Left lobe of liver (tissue), 2 donors: ENCODE measurements around the gene NCOA7. TPM values are rescaled to one million over a fixed set of nuclear protein-coding genes. Genes with fewer than 3 reads are reported as not detected.
"Not testable (repeated sequence)": the region's sequence is repeated elsewhere in the genome, so short reads cannot be mapped to it uniquely, and the experiment has no call there.

Experiments used
- ATAC-seq: fragments of 200-7000 bp; cut with Tn5 transposase; one replicate; pipeline ENCODE4 v1.9.1; 2020; ENCODE audit warnings: mild to moderate bottlenecking, moderate library complexity
- DNase-seq: peaks from one replicate; pipeline ENCODE4 v3.0.0-alpha.2; 2020; ENCODE audit warnings: low spot score
- total RNA-seq: library from RNA; stranded (reverse); gene quantifications from one replicate; pipeline ENCODE4 v1.2.1, GENCODE V29; 2021
- donor health status: DM: no; HTN: no; CAD: no; lungs with moderate emphysema.
- donor health status: DM: no; HTN: yes; CAD: no.

Gene NCOA7
- total RNA-seq, 1 donor from 2014 or later: 12.4 TPM

DNA sequence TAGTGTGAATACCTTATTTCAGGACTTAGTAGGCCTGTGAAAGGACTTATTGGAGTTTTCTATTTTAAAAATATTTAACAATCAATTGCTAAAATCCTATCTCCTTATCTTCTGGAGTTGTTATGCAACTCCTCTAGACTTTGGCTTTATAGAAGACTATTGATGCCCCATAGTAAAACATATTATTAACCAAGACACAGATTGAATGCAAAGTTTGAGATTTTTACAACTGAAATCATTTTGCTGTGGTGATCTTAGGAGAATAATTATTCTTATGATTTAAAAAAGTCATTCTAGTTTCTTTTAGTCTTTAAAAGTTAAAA lies 36.9 kb upstream of the NCOA7 start:
- no peak for ATAC-seq
- no peak for DNase-seq

DNA sequence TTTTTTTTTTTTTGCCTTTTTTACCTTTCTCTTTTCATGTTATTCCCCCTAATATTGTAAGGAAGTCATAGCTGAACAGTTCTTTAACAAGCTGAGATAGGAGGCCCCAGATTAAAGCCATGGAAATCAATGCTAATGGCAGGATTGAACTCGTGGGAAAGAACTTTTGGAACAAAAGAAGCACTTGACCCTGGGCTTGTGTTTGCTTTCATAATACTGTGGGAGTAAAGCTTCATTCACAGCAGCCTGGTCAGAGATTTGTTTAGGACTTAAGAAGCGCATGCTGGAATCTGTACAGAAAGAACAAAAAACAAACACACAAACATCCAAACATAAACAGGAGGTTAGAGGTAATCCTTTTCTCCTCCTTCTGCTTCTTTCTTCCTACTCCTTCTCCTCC lies 36.2 kb upstream of the NCOA7 start:
- ATAC-seq (no peak), DNase-seq (no peak)

DNA sequence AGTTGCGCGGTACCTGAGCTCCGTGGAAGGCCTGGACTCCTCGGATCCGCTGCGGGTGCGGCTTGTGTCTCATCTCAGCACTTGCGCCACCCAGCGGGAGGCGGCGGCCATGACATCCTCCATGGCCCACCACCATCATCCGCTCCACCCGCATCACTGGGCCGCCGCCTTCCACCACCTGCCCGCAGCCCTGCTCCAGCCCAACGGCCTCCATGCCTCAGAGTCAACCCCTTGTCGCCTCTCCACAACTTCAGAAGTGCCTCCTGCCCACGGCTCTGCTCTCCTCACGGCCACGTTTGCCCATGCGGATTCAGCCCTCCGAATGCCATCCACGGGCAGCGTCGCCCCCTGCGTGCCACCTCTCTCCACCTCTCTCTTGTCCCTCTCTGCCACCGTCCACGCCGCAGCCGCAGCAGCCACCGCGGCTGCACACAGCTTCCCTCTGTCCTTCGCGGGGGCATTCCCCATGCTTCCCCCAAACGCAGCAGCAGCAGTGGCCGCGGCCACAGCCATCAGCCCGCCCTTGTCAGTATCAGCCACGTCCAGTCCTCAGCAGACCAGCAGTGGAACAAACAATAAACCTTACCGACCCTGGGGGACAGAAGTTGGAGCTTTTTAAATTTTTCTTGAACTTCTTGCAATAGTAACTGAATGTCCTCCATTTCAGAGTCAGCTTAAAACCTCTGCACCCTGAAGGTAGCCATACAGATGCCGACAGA lies 31.4 kb upstream of the NCOA7 start:
- ATAC-seq (no peak), DNase-seq (no peak)

DNA sequence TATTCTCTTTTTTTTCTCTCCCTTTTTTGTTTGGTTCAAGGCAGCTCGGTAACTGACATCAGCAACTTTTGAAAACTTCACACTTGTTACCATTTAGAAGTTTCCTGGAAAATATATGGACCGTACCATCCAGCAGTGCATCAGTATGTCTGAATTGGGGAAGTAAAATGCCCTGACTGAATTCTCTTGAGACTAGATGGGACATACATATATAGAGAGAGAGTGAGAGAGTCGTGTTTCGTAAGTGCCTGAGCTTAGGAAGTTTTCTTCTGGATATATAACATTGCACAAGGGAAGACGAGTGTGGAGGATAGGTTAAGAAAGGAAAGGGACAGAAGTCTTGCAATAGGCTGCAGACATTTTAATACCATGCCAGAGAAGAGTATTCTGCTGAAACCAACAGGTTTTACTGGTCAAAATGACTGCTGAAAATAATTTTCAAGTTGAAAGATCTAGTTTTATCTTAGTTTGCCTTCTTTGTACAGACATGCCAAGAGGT lies 30.8 kb upstream of the NCOA7 start:
- DNase-seq: no peak
- no peak for ATAC-seq

- no peak for DNase-seq
- ATAC-seq: no peak
Observed at GRCh38 chr6:125764121-125764671, 26.6 kb upstream of the NCOA7 start.

DNA sequence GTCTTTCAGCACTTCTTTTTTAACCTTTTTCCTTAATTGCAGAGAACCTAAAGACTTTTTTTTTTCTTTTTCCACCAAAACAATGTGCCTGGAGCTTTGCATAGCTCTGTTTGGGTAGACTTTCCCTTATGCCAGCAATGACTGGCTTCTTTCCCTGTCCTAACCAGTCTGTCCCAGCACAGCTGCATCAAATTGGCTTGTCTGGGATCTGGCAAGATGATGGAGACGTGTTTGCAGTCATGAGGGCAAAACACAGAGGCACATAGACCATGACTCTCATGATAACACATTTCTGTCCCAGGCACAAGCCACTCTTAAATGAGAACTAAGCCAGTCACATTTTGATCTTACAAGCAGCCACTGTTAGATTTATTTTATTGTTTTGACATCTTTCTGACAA lies 24.8 kb upstream of the NCOA7 start:
- DNase-seq (no peak), ATAC-seq (no peak)

DNA sequence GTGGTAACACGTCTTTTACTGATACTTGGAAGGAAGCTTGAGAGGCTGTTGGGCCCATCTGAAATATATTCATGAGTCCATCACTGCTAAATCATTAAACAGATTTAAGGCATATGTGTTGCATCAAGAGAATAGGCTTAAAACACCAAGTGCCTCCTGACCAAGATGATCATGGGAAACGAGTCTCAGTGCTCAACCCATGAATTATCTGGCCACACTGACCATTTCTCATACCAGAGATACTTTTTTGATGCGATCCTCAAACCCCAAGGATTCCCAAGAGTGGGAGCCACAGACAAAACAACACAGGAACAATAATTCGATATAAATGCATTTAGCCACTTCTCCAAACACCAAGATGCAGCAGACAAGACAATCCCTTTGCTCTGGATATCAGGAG lies 24.1 kb upstream of the NCOA7 start:
- DNase-seq (no peak), ATAC-seq (no peak)

GRCh38 chr6:125769147-125769783 lies 21.5 kb upstream of the NCOA7 start:
- no peak for ATAC-seq
- DNase-seq: no peak

- ATAC-seq (no peak), DNase-seq (no peak)
Observed at GRCh38 chr6:125773387-125774341, 17.1 kb upstream of the NCOA7 start.

DNA sequence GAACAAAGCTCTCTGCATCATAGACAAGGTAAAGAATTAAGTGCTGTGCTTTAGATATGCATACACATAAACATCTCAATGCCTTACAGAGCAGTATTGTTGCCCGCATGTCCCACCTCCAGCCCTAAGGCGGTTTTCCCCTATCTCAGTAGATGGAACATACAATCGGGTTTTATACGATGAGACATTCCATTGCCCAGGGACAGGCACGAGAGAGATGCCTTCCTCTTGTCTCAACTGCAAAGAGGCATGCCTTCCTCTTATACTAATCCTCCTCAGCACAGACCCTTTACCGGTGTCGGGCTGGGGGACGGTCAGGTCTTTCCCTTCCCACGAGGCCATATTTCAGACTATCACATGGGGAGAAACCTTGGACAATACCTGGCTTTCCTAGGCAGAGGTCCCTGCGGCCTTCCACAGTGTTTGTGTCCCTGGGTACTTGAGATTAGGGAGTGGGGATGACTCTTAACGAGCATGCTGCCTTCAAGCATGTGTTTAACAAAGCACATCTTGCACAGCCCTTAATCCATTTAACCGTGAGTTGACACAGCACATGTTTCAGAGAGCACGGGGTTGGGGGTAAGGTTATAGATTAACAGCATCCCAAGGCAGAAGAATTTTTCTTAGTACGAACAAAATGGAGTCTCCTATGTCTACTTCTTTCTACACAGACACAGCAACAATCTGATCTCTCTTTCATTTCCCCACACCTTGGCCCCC lies 14.5 kb upstream of the NCOA7 start:
- DNase-seq, ATAC-seq: not testable (repeated sequence)

GRCh38 chr6:125779924-125780539 lies 10.7 kb upstream of the NCOA7 start:
- ATAC-seq: peak; percentile 93

DNA sequence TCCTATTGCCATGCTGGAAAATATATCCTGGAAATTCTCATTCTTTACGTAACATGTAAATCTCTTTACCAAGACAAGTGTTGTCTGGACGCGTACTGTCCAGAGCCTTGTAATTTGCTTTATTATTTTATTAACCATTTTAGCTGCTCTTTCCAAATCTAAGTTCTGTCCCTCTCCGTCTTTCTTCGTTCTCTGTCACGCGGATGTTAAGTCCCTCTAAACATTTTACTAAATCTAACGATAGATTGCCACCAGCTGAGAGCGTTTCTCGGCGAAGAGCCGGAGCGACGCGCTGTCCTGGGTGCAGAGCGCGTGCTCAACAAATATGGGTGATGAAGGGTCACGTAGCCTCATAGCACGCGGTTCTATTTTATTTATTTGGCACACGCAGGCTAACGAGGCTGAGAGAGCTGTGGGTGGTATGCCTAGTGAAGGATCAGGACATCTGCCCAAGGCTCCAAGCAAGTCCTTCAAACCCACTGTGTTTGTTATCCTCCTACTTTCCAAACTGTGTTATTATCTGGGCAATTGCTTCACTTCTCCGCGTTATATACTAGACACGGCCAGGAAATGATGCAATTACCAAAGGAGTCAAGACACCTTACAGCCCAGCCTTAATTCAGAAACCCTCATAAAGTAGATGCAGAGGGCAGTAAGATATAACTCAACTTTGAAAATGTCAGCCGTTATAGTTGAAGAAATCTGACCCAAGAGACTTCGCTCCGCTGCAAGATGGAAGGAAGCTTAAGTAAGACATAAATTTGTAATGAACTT lies 10.0 kb upstream of the NCOA7 start:
- DNase-seq (peak; percentile 69), ATAC-seq (peak; percentile 89)

More at GRCh38 chr6:125779924-125780539, 10.7 kb upstream of the NCOA7 start:
- peak; percentile 86 for DNase-seq

DNA sequence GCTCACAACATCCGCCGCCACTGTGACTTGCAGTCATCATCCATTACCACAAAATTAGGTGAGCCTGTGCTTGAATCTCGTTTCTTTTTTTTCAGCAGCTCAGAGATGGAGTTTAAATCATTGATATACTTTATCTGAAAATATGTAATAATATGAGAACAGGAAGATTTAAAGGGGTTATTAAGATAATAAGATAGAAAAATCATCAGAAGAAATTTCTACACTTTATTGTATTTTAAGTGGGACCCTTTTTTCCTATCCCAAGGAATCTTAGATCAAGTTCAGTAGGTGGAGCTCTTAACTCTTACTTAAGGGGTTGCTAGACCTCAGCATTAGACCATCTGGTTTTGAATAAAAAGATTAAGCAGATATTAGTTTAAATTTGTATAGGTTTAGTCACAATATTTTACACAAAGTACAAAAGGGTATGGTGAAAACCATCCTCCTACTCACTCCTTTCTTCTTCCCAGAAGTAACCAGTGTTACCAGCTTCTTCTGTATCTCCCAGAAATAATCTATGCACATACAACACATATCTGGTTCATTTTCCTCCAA lies 9.4 kb upstream of the NCOA7 start:
- DNase-seq (no peak), ATAC-seq (no peak)

- no peak for ATAC-seq
- no peak for DNase-seq
Observed at GRCh38 chr6:125784365-125784764, 6.4 kb upstream of the NCOA7 start.

GRCh38 chr6:125787791-125788190 lies 3.0 kb upstream of the NCOA7 start:
- no peak for ATAC-seq
- no peak for DNase-seq

DNA sequence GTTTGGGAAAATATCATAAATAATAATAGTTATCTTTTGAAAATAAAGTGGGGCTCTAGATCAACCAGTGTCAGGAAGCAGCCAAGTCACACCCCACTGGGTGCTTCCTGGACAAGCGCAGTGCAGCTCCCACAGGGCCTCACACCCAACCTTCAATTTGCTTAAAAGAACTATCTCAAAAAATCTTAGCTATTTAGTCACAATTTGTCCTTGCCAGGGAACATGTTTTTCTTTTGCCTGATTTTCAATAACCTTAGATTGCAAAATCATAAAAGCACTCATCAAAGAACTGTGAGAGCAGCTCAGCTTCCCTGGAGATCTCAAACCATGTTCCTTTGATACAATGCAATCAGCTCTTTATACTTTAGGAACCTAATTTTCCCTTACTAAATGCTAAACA lies 1.6 kb upstream of the NCOA7 start:
- ATAC-seq (no peak), DNase-seq (no peak)

DNA sequence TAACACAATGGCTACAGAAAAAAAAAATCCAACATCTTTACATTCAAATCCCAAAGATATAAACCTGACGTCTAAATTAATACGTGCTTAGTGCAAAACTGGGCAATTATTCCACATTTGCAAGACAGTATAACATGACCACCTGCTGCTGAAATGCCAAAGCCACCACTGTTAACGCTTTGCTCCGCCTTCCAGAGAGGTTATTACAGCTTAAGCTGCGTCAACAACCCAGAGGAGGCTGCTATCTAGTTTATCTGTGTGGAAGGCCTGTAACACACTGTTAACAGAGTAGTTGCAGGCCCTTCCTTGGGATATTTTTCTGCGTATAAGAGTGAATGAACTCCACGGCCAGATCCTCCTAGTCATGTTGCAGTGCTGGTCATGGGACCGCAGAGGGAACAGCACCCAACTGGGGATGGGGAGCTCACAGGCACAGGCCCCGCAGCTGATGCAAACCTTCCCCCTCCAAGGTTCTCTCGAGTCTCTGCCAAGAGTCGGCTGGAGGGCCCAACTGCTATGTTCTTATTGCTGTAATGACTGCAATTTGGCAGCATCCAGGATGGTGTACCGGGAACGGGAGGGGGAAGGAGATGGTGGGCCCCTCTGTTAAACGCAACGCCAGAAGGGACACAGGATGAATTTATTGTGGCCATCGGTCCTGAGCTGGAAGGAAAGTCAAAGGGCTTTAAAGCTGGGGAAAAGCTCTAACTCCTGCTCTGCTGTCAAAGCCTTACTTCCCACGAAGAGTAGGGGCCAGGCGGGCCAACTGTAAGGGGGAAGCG lies 993 bp upstream of the NCOA7 start:
- peak; percentile 44 for ATAC-seq
- peak; percentile 60 for DNase-seq

GRCh38 chr6:125791151-125791819 lies 525 bp downstream of the NCOA7 start:
- no peak for DNase-seq
- ATAC-seq: peak; percentile 53
